Activated CD4-positive, CD25-positive, alpha-beta regulatory T cell treated with anti-CD3 and anti-CD28 coated beads, Interleukin-2, amount 50 U/mL, for 24 hours (primary cell): Measurements from ENCODE around the gene PDZRN3.

Experiments used
- ATAC-seq, 2 donors: fragments of 150-1000 bp; cut with Tn5 transposase; one replicate each; pipeline ENCODE4 v1.10.0; 2021; ENCODE audit warnings: mild to moderate bottlenecking in 1 of 2, moderate library complexity in 1 of 2

PDZRN3 gene

GRCh38 chr3:73411545-73411944, 213.2 kb downstream of the PDZRN3 start:
- no peak for ATAC-seq

- no peak for ATAC-seq
These were observed 215.5 kb downstream of the PDZRN3 start for GRCh38 chr3:73409138-73409763.

- ATAC-seq, result no peak
These were observed 216.1 kb downstream of the PDZRN3 start for GRCh38 chr3:73408634-73409033.

- ATAC-seq, result no peak
These were observed 217.2 kb downstream of the PDZRN3 start for GRCh38 chr3:73407577-73407976.

GRCh38 chr3:73405853-73406252, 218.9 kb downstream of the PDZRN3 start:
- no peak for ATAC-seq

- ATAC-seq, result no peak
These were observed 219.7 kb downstream of the PDZRN3 start for GRCh38 chr3:73405000-73405399.

GRCh38 chr3:73404435-73404834, 220.3 kb downstream of the PDZRN3 start:
- no peak for ATAC-seq

GRCh38 chr3:73403444-73403843, 221.3 kb downstream of the PDZRN3 start:
- no peak for ATAC-seq

GRCh38 chr3:73401616-73402279, 223.0 kb downstream of the PDZRN3 start:
- no peak for ATAC-seq

- ATAC-seq, result no peak
These were observed 223.7 kb downstream of the PDZRN3 start for GRCh38 chr3:73401059-73401458.

- no peak for ATAC-seq
These were observed 225.0 kb downstream of the PDZRN3 start for GRCh38 chr3:73399666-73400253.

- no peak for ATAC-seq
These were observed 225.6 kb downstream of the PDZRN3 start for GRCh38 chr3:73399106-73399505.

- no peak for ATAC-seq
These were observed 226.7 kb downstream of the PDZRN3 start for GRCh38 chr3:73398084-73398483.

GRCh38 chr3:73394240-73394639, 230.5 kb downstream of the PDZRN3 start:
- ATAC-seq, result no peak

- ATAC-seq, result no peak
These were observed 231.7 kb downstream of the PDZRN3 start for GRCh38 chr3:73393005-73393404.

- ATAC-seq, result no peak
These were observed 232.8 kb downstream of the PDZRN3 start for GRCh38 chr3:73391984-73392383.

GRCh38 chr3:73389928-73390327, 234.8 kb downstream of the PDZRN3 start:
- ATAC-seq, result no peak

GRCh38 chr3:73389117-73389813, 235.5 kb downstream of the PDZRN3 start:
- ATAC-seq, result no peak

GRCh38 chr3:73385568-73385967, 239.2 kb downstream of the PDZRN3 start:
- no peak for ATAC-seq

- ATAC-seq, result no peak
These were observed 240.4 kb downstream of the PDZRN3 start for GRCh38 chr3:73384091-73384906.

- ATAC-seq, result no peak
These were observed 241.2 kb downstream of the PDZRN3 start for GRCh38 chr3:73383470-73384049.

GRCh38 chr3:73381551-73381950, 243.2 kb downstream of the PDZRN3 start:
- ATAC-seq, result no peak
